IMR-90 (cell line): ENCODE measurements around the gene CLDN10.

ENCODE experiments used
- CEBPB ChIP-seq: IDR thresholded peaks from 2 replicates; pipeline ENCODE4 v1.6.1; 2012; ENCODE audit warnings: low read depth, low read length, improper control_type of control experiment
- POLR2A ChIP-seq: IDR thresholded peaks from 2 replicates; pipeline ENCODE4 v1.6.1; 2012; ENCODE audit warnings: mild to moderate bottlenecking, low read depth, low read length
- RAD21 ChIP-seq: IDR thresholded peaks from 2 replicates; pipeline ENCODE4 v1.6.1; 2012; ENCODE audit warnings: low read length, improper control_type of control experiment
- TF ChIP-seq, protein P1 (sequence below): conservative IDR thresholded peaks from 2 replicates; pipeline ENCODE4 v1.5.1; 2012; ENCODE audit warnings: mild to moderate bottlenecking, low read depth, low read length, improper control_type of control experiment
- TF ChIP-seq, protein P2 (sequence below): fragments of 150-350 bp; IDR thresholded peaks from 2 replicates; pipeline ENCODE4 v1.6.1; 2017; ENCODE audit warnings: mild to moderate bottlenecking, antibody characterized with exemption, low read length, low read depth

DNA sequence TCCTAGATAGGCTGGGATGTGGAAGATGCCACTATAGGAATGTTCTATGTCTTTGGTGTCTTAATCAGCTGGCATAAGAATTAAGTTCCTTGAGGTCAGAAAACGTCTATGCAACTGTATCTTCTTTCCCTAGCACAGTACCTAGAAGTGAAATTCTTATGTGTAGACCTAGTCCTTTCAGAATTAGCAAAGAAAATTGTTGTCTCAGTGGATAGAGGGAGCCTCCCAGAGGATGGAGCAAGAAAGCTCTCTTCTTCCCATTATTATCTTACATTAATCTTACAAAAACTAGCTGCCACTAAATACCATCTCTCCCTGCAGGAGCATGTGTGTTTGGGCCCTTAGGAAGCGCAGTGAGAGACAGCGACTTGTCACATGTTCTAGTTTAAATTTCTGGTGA is 11.6 kb downstream of the CLDN10 start:
- TF ChIP-seq, protein P1, sequence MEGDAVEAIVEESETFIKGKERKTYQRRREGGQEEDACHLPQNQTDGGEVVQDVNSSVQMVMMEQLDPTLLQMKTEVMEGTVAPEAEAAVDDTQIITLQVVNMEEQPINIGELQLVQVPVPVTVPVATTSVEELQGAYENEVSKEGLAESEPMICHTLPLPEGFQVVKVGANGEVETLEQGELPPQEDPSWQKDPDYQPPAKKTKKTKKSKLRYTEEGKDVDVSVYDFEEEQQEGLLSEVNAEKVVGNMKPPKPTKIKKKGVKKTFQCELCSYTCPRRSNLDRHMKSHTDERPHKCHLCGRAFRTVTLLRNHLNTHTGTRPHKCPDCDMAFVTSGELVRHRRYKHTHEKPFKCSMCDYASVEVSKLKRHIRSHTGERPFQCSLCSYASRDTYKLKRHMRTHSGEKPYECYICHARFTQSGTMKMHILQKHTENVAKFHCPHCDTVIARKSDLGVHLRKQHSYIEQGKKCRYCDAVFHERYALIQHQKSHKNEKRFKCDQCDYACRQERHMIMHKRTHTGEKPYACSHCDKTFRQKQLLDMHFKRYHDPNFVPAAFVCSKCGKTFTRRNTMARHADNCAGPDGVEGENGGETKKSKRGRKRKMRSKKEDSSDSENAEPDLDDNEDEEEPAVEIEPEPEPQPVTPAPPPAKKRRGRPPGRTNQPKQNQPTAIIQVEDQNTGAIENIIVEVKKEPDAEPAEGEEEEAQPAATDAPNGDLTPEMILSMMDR: peak; percentile 21; the same call in 1 of the 2 replicates
- TF ChIP-seq RAD21 (no peak; the same call in 1 of the 2 replicates), POLR2A (no peak), CEBPB (no peak)
- TF ChIP-seq, protein P2, sequence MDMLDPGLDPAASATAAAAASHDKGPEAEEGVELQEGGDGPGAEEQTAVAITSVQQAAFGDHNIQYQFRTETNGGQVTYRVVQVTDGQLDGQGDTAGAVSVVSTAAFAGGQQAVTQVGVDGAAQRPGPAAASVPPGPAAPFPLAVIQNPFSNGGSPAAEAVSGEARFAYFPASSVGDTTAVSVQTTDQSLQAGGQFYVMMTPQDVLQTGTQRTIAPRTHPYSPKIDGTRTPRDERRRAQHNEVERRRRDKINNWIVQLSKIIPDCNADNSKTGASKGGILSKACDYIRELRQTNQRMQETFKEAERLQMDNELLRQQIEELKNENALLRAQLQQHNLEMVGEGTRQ: no peak
